ENCODE results near the gene MYO9A.
"Not testable (repeated sequence)": the region's sequence is repeated elsewhere in the genome, so short reads cannot be mapped to it uniquely, and the experiment has no call there.

The MYO9A gene

DNA sequence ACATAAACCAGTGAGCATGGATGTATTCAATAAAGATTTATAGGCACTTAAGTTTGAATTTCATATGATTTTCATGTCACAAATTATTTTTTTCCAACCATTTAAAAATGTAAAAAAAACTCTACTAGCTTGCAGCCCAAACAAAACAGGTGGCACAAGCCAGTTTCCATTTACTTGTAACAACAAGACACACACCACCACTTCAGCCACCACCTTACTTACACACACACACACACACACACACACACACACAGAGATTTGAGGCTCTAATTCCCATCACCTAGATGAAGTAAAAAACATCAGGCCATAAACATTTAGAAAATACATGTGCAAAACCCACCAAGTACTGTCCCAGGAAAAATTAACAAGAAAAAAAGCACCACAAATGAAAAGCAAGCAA, 25.3 kb downstream of the MYO9A start:
- no peak for DNase-seq (ENCODE audit: low read depth)

- no peak for DNase-seq (ENCODE audit: low read depth)
Observed at GRCh38 chr15:72092006-72092405, 25.9 kb downstream of the MYO9A start.

DNA sequence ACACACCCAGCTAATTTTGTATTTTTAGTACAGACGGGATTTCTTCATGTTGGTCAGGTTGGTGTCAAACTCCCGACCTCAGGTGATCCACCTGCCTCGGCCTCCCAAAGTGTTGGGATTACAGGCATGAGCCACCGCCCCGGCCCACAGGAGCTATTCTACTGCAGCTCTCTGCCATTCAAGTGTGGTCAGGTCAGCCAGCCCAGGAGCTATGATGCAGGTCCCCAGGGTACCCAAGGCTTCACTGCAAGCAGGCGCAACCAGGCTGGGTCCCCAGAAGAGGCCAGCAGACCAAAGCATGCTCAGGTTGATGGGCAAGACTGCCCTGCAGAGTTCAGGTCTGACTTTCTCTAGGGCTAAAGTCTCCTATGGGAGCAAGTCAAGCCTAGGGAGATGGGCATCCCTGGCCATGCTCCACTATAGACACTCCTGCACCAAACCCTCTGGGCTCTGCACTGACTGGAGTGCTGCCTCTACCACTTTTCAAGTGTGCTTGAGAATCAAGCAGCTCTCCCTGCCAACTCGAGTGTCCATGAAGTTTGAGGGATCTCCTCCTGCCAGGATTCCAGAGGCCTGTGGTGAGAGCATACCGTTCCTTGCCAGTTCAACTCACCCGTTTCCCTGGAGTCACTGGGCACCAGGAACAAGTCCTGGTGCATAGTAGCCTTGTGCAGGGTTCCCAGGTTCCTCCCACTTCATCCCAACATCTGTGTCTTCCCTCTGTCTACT, 30.9 kb downstream of the MYO9A start:
- DNase-seq (ENCODE audit: low read depth), result no peak

GRCh38 chr15:72086010-72086697, 31.8 kb downstream of the MYO9A start:
- no peak for DNase-seq (ENCODE audit: low read depth)

DNA sequence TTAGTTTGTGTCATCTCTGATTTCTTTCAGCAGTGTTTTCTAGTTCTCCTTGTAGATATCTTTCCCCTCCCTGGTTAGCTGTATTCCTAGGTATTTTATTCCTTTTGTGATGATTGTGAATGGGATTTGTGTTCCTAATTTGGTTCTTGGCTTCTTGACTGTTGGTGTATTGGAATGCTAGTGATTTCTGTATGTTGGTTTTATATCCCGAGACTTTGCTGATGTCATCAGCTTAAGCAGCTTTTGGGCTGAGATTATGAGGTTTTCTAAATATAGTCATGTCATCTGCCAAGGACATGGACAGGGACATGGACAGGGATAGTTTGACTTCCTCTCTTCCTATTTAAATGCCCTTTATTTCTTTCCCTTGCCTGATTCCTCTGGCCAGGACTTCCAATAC, 35.8 kb downstream of the MYO9A start:
- DNase-seq (ENCODE audit: low read depth), result no peak

DNA sequence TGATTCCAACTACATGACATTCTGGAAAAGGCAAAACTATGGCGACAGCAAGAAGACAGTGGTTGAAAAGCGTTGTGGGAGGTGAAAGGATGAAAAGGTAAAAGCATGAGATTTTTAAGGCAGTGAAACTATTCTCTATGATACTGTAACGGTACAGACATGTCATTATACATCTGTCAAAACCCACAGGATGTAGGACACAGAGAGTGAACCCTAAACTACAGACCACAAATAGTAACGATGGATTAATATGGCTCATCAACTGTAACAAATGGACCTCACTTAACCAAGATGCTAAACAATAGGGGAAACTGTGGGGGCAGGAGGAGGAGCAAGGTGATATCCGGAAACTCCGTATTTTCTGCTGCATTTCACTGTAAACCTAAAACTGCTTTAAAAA, 39.1 kb downstream of the MYO9A start:
- no peak for DNase-seq (ENCODE audit: low read depth)

DNA sequence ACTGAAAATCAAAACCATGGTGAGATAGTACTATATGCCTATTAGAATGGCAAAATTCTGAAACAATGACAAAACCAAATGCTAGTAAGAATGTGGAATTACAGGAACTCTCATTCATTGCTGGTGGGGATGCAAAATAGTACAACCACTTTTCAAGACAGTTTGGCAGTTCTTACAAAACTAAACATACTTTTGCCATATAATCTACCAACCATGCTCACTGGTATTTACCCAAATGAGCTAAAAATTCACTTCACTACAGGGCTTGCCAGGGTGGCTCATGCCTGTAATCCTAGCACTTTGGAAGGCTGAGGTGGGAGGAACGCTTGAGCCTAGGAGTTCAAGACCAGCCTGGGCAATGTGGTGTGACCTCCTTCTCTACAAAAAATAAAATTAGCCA, 40.0 kb downstream of the MYO9A start:
- DNase-seq (ENCODE audit: low read depth), result no peak

GRCh38 chr15:72074335-72075060, 43.5 kb downstream of the MYO9A start:
- no peak for DNase-seq (ENCODE audit: low read depth)

DNA sequence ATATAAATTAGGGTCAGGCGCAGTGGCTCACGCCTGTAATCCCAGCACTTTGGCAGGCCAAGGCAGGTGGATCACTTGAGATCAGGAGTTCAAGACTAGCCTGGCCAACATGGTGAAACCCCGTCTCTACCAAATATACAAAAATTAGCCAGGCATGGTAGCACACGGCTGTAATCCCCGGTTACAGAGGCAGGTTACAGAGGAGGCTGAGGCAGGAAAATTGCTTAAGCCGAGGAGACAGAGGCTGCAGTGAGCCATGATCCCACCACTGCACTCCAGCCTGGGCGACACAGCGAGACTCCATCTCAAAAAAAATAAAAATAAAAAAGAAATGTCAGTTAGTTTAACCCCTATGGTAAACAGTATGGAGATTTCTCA, 46.5 kb downstream of the MYO9A start:
- DNase-seq (ENCODE audit: low read depth), result not testable (repeated sequence)

GRCh38 chr15:72070817-72071447, 47.0 kb downstream of the MYO9A start:
- DNase-seq (ENCODE audit: low read depth), result no peak

DNA sequence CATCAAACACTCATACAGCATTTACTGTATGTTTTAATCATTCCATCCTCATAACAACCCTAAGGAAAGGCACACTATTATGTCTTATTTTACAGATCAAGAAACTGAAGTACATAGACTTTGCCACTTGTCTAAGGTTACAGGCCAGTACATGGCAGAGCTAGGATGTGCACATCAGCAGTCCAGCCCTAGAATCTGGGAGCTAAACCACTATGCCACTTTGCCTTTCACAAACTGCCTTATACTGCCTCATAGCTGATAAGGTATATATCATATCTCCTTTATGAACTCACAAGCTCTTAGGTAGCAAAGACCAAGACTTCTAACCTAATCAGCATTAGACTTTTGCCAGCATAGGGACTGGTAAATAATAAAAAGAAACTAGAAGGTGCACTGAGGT, 49.1 kb downstream of the MYO9A start:
- no peak for DNase-seq (ENCODE audit: low read depth)

- no peak for DNase-seq (ENCODE audit: low read depth)
Observed at GRCh38 chr15:72065801-72066200, 52.1 kb downstream of the MYO9A start.

- DNase-seq (ENCODE audit: low read depth), result peak; percentile 17
Observed at GRCh38 chr15:72063186-72063585, 54.8 kb downstream of the MYO9A start.

DNA sequence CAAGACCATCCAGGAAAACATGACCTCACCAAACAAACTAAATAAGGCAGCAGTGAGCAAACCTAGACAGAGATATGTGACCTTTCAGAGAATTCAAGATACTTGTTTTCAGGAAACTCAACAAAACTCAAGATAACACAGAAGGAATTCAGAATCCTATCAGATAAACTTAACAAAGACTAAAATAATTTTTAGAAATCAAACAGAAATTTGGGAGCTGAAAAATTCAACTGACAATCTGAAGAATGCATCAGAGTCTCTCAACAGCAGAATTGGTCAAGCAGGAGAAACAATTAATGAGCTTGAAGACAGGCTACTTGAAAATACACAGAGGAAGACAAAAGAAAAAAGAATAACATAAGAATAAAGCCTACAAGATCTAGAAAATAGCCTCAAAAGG, 55.6 kb downstream of the MYO9A start:
- DNase-seq (ENCODE audit: low read depth), result no peak

- no peak for DNase-seq (ENCODE audit: low read depth)
Observed at GRCh38 chr15:72060687-72061250, 57.2 kb downstream of the MYO9A start.

GRCh38 chr15:72058585-72058984, 59.4 kb downstream of the MYO9A start:
- DNase-seq (ENCODE audit: low read depth), result no peak

DNA sequence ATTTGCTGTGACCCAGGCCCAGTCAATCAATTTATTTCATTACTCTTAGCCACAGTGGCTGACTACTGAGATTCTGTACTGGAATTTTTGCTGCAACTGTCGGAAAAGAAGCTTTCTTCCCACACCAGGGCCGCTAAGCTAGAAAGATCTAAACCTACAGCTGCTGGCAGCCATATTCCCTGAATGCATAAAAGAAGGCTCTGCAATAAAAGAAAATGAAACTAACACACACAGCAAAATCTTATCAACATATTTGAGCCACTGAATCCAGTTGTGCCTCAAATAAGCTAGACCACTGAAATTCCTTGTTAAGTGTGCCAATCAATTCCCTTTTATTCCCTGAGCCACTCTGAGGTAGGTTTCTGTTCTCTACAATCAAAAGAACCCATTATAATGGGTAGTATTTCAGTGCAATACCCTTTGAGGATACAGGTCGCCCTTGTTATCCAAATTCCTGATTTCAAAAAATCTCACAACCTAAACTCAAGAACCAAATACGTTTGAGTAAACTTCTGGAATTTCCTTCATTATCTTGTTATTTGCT, 60.3 kb downstream of the MYO9A start:
- peak; percentile 10 for DNase-seq (ENCODE audit: low read depth)

DNA sequence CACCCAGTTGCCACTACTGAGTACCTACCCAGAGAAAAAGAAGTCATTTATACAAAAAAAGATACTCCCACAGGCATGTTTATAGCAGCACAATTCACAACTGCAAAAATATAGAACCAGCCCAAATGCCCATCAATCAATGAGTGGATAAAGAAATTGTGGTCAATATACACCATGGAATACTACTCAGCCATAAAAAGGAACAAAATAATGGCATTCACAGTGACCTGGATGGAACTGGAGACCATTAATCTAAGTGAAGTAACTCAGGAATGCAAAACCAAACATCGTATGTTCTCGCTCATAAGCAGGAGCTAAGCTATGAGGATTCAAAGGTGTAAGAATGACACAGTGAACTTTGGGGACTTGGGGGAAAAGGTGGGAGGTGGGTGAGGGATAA, 61.7 kb downstream of the MYO9A start:
- DNase-seq (ENCODE audit: low read depth), result not testable (repeated sequence)

GRCh38 chr15:72053297-72053696, 64.7 kb downstream of the MYO9A start:
- not testable (repeated sequence) for DNase-seq (ENCODE audit: low read depth)

GRCh38 chr15:72050700-72051099, 67.2 kb downstream of the MYO9A start:
- DNase-seq (ENCODE audit: low read depth), result peak; percentile 12

- DNase-seq (ENCODE audit: low read depth), result peak; percentile 37
Observed at GRCh38 chr15:72047020-72047419, 70.9 kb downstream of the MYO9A start.

DNA sequence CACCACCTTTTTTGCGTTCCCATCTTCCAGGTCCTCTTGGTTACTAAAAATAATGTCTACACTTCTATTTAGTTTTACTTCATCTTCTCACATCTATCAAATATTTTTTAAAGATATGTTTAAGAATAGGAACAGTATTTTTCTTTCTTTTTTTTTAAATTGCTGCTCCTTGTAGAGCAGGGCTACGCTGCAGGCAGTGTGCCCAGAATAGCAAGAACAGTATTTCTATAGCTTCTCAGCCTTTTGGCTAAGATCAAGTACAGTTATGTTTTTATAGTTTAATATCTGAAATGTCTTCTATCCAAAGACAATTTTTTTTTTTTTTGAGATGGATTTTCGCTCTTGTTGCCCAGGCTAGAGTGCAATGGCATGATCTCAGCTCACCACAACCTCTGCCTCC, 73.0 kb downstream of the MYO9A start:
- no peak for DNase-seq (ENCODE audit: low read depth)

Data from amniotic epithelial cell (primary cell).